Mesenteric fat pad (tissue), 1 donor: ENCODE data around the gene ZNF302. TPM values are rescaled to one million over a fixed set of nuclear protein-coding genes. Genes with fewer than 3 reads are reported as not detected.
A peak's percentile ranks its signal among the peaks of the same experiment; 100 is the strongest.
"Not testable (repeated sequence)": the region's sequence is repeated elsewhere in the genome, so short reads cannot be mapped to it uniquely, and the experiment has no call there.

Experiments
- DNase-seq: peaks from one replicate; pipeline ENCODE4 v3.0.0-alpha.2; 2020; ENCODE audit warnings: low spot score
- long read RNA-seq: library from polyadenylated mRNA; unstranded; transcript quantifications from one replicate; pipeline ENCODE4 v2.0.0, GENCODE V29; 2020
- total RNA-seq: library from RNA; stranded (reverse); fragmentation: NEBNext Ultra II Directional; extraction: Animal tissue kit (Norgen Biotek cat#: 25700); gene quantifications from one replicate; pipeline ENCODE4 v1.2.1, GENCODE V29; 2021
- donor health status: DM: yes; HTN: yes; CAD: no.

ZNF302 gene
- 16.0 TPM for total RNA-seq
- long read RNA-seq, transcript ZNF302-203 (5 exons, 2,600 nt), result major isoform, 6 of 26 reads
- long read RNA-seq, transcript ZNF302-201 (5 exons, 2,590 nt), result minor isoform, 5 of 26 reads
- long read RNA-seq, partial matches to known transcripts, result 3 of 26 reads
- long read RNA-seq, other reads (novel, unspliced or antisense), result 6 of 26 reads

GRCh38 chr19:34677386-34678084, at the start of gene ZNF302:
TSS of gene ZNF302 (plus strand) at chr19:34677678. CDS start at chr19:34678805, 1,127 bp downstream.
- DNase-seq, result peak; percentile 98

- no peak for DNase-seq
Observed at GRCh38 chr19:34633802-34634201, 43.7 kb upstream of the ZNF302 start.

- DNase-seq, result no peak
Observed at GRCh38 chr19:34639491-34640085, 37.9 kb upstream of the ZNF302 start.

- no peak for DNase-seq
Observed at GRCh38 chr19:34642241-34642640, 35.2 kb upstream of the ZNF302 start.

GRCh38 chr19:34644991-34645461, 32.5 kb upstream of the ZNF302 start:
- no peak for DNase-seq

GRCh38 chr19:34645551-34645950, 31.9 kb upstream of the ZNF302 start:
- no peak for DNase-seq

GRCh38 chr19:34649886-34650543, 27.5 kb upstream of the ZNF302 start:
- DNase-seq, result no peak

- DNase-seq, result no peak
Observed at GRCh38 chr19:34651747-34652146, 25.7 kb upstream of the ZNF302 start.

- no peak for DNase-seq
Observed at GRCh38 chr19:34654796-34655195, 22.7 kb upstream of the ZNF302 start.

- no peak for DNase-seq
Observed at GRCh38 chr19:34655651-34656050, 21.8 kb upstream of the ZNF302 start.

- DNase-seq, result no peak
Observed at GRCh38 chr19:34661357-34661756, 16.1 kb upstream of the ZNF302 start.

GRCh38 chr19:34662919-34663318, 14.6 kb upstream of the ZNF302 start:
- DNase-seq, result no peak

GRCh38 chr19:34664168-34664567, 13.3 kb upstream of the ZNF302 start:
- DNase-seq, result no peak

- DNase-seq, result no peak
Observed at GRCh38 chr19:34664870-34665269, 12.6 kb upstream of the ZNF302 start.

- not testable (repeated sequence) for DNase-seq
Observed at GRCh38 chr19:34665275-34665674, 12.2 kb upstream of the ZNF302 start.

- DNase-seq, result no peak
Observed at GRCh38 chr19:34666200-34666957, 11.1 kb upstream of the ZNF302 start.

GRCh38 chr19:34666958-34667265, 10.6 kb upstream of the ZNF302 start:
- no peak for DNase-seq

GRCh38 chr19:34667349-34668076, 10.0 kb upstream of the ZNF302 start:
- DNase-seq, result no peak

GRCh38 chr19:34668077-34668689, 9.3 kb upstream of the ZNF302 start:
- not testable (repeated sequence) for DNase-seq

- not testable (repeated sequence) for DNase-seq
Observed at GRCh38 chr19:34668690-34669089, 8.8 kb upstream of the ZNF302 start.
